NB4 (cell line): Measurements from ENCODE around the gene PNMA6A.
"Not testable (repeated sequence)": the region's sequence is repeated elsewhere in the genome, so short reads cannot be mapped to it uniquely, and the experiment has no call there.

Source experiments
- CTCF ChIP-seq: IDR thresholded peaks from one replicate; pipeline ENCODE4 v1.5.1; 2012; ENCODE audit warnings: low read depth, low read length
- MAX ChIP-seq: IDR thresholded peaks from 2 replicates; pipeline ENCODE4 v1.6.1; 2011; ENCODE audit warnings: low read depth, low read length
- MYC ChIP-seq: IDR thresholded peaks from 2 replicates; pipeline ENCODE4 v1.6.1; 2011; ENCODE audit warnings: low read depth, low read length
- POLR2A ChIP-seq: IDR thresholded peaks from 2 replicates; pipeline ENCODE4 v1.6.1; 2011; ENCODE audit warnings: mild to moderate bottlenecking; ENCODE audit not compliant: insufficient read length; ENCODE audit errors: extremely low read depth

DNA sequence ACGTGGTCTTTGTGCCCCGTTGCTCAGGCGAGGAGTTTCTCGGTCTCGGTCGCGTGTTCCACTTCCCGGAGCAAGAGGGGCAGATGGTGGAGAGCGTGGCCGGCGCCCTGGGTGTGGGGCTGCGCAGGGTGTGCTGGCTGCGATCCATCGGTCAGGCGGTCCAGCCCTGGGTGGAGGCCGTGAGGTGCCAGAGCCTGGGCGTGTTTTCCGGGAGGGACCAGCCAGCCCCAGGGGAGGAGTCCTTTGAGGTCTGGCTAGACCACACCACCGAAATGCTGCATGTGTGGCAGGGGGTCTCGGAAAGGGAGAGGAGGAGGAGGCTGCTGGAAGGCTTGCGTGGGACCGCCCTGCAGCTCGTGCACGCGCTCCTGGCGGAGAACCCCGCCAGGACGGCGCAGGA, 1.1 kb downstream of the PNMA6A start:
- not testable (repeated sequence) for TF ChIP-seq CTCF, POLR2A, MYC, MAX
